ENCODE measurements around the gene WDR31.

Gene WDR31

DNA sequence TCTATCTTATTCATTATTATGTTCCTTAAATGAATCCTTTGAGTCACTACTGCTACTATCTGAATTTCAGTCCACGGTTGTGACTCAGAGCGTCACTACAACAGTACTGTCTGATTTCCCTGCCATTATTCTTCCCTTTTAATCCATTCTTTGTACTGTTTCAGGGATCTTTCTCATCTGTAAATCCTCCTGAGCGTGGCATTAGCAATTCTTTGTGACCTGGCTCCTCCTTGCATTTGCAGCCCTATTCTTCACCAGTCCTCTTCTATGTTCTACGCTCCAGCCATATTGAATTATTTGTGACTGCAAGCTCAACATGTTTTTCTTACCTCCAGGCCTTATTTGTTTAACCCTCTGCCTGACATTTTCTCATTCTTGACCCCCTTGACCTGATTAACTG is 58.7 kb downstream of the WDR31 start:
- H3K9me3 ChIP-seq (ENCODE audit: control insufficient read depth in 1 of 2, low read length in 2 of 2): no peaks in the 10 kb centered on the region
- peaks cover 54 to 61% of the 10 kb centered on the region in 2 donors for H3K36me3 ChIP-seq (ENCODE audit: control insufficient read depth in 1 of 2, insufficient read depth in 2 of 2, low read length in 2 of 2)
- no peak overlapping the region for H3K27ac ChIP-seq (ENCODE audit: low read length)
- H3K27me3 ChIP-seq (ENCODE audit: low read depth, low read length): no peaks in the 10 kb centered on the region
- peaks cover 0 to 8% of the 10 kb centered on the region in 2 donors for H3K4me1 ChIP-seq (ENCODE audit: control insufficient read depth in 1 of 2, insufficient read depth in 2 of 2, low read length in 2 of 2)
- no peak overlapping the region for H3K4me3 ChIP-seq (ENCODE audit: low read depth in 1 of 2, low read length in 2 of 2)

DNA sequence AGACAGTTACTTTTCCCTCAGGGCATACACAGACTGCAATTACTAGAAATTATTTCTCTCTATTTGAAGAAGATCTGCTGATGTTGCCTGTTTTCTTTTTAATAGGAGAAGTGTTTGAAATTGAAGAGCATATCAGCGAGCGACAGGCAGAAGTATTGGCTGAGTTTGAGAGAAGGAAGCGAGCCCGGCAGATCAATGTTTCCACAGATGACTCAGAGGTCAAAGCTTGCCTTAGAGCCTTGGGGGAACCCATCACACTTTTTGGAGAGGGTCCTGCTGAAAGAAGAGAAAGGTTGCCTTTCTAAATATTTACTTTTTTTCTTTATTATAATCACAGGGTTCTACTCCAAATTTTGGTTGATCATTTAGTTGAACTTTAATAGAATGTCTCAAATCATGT is 61.2 kb downstream of the WDR31 start:
- Histone ChIP-seq H3K27me3 (ENCODE audit: low read depth, low read length) (no peaks in the 10 kb centered on the region), H3K36me3 (ENCODE audit: control insufficient read depth in 1 of 2, insufficient read depth in 2 of 2, low read length in 2 of 2) (peaks cover 37 to 49% of the 10 kb centered on the region in 2 donors), H3K9me3 (ENCODE audit: control insufficient read depth in 1 of 2, low read length in 2 of 2) (no peaks in the 10 kb centered on the region), H3K4me1 (ENCODE audit: control insufficient read depth in 1 of 2, insufficient read depth in 2 of 2, low read length in 2 of 2) (peaks cover 5 to 18% of the 10 kb centered on the region in 2 donors), H3K27ac (ENCODE audit: low read length) (no peak overlapping the region), H3K4me3 (ENCODE audit: low read depth in 1 of 2, low read length in 2 of 2) (no peak overlapping the region)

DNA sequence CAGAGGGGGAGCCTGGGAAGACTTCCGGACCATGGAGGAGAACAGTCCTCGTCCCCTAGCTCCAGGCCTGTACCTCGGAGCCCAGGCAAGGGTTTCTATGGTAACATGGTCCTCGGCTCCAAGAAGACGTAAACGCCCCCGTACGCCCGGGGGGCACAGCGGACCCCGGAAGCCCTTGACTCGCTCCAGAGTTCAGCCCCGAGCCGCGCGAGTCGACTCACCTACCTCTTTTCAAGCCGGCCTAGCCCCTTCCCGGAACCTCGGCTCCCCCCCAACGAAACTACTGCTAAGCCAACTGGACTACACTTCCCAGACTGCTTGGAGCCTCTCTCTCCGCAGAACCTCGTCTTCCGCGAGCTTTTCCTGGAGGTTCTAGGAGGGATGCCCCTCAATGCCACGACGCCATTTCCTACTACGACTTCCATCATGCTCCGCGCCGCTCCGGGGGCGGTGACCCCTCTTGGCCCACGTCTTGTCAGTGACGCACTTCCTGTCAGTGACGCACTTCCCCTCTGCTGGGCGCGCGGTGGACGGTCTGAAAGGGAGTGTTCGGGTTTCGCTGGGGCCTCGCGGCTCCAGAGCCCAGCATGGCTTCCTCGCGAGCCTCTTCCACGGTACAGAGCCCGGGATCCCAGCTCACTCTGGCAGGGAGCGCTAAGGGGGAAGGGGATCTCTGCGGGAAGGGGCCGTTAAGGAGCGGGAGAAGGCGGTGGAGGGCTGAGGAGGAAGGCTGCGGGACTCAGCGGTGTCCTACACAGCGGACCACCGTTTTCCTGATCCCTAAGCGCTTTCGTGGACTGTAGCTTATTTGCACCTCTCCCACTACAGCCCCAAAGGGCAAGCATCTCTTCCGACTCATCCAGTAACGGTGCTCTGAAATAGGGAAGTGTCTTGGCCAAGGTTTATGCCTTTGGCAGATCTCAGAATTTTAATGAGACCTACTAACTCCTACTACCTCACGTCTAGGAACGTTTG is 64.6 kb downstream of the WDR31 start, which contains the start of the genes CDC26 and PRPF4:
TSS of gene CDC26 (minus strand) at position 416 of the 975 bp plus-strand sequence. CDS start 3,065 bp downstream, outside the sequence.
TSS of gene PRPF4 (plus strand) at position 502 of the 975 bp plus-strand sequence. CDS start at position 588, 86 bp downstream.
- H3K36me3 ChIP-seq (ENCODE audit: control insufficient read depth in 1 of 2, insufficient read depth in 2 of 2, low read length in 2 of 2): peaks cover 34 to 35% of the 10 kb centered on the region in 2 donors
- peak within 1 kb of the TSS; percentile 98 for H3K27ac ChIP-seq (ENCODE audit: low read length)
- no peaks in the 10 kb centered on the region for H3K27me3 ChIP-seq (ENCODE audit: low read depth, low read length)
- H3K4me3 ChIP-seq (ENCODE audit: low read depth in 1 of 2, low read length in 2 of 2): peak within 1 kb of the TSS; percentile 79 to 100
- H3K9me3 ChIP-seq (ENCODE audit: control insufficient read depth in 1 of 2, low read length in 2 of 2): no peaks in the 10 kb centered on the region
- peaks cover 9 to 20% of the 10 kb centered on the region in 2 donors for H3K4me1 ChIP-seq (ENCODE audit: control insufficient read depth in 1 of 2, insufficient read depth in 2 of 2, low read length in 2 of 2)

DNA sequence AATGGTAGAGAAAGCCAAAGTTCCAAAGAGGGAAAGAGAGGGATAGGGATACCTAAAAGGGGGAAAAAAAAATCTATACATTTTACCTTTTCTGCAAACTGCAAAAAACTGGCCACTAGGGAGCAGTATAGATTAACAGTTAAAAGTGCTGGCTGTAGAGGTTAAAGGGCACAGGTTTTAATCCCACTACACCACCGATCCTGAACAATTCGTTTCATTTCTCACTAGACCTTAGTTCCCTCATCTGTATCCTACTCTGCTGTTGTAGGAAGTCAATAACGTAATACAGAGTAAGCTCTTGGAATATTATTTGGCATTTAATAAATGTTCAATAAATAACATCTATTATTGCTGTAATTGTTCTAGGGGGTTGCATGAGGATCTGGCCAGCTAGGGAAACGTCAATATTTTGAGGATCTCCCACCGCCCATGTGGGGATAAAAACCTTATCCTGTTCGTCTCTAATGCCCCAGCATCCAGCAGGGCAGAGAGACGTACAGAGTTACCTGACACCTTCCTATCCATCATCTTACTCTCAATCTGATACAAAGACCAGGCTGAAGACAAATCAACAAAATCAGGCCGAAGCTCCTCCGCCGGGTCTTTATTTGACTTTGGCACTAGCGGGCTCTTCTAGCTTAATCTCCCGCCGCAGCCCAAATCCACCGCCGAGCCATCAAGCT is 65.5 kb downstream of the WDR31 start:
- peak overlapping the region; percentile 98 for H3K27ac ChIP-seq (ENCODE audit: low read length)
- H3K4me1 ChIP-seq (ENCODE audit: control insufficient read depth in 1 of 2, insufficient read depth in 2 of 2, low read length in 2 of 2): peaks cover 9 to 20% of the 10 kb centered on the region in 2 donors
- peak overlapping the region; percentile 79 to 100 for H3K4me3 ChIP-seq (ENCODE audit: low read depth in 1 of 2, low read length in 2 of 2)
- H3K27me3 ChIP-seq (ENCODE audit: low read depth, low read length): no peaks in the 10 kb centered on the region
- H3K36me3 ChIP-seq (ENCODE audit: control insufficient read depth in 1 of 2, insufficient read depth in 2 of 2, low read length in 2 of 2): peaks cover 34% of the 10 kb centered on the region in 2 donors
- no peaks in the 10 kb centered on the region for H3K9me3 ChIP-seq (ENCODE audit: control insufficient read depth in 1 of 2, low read length in 2 of 2)

DNA sequence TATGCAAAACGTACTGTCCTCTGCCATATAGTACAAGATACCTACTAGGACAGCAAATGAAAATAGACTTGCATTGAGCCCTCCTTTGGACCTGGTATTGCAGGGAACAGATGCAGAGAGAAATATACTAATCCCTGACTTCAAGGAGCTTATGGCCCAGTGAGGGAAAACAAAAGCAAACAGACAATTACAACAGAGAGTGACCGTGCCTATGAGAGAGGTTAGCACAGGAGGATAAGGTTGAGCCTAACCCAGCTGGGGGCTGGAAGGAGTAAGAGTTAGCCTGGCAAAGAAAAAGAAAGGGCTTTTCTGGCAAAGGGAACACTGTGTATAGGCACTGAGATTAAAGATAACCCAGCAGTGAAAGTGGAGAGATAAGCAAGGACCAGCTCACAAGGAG is 70.2 kb downstream of the WDR31 start:
- H3K27me3 ChIP-seq (ENCODE audit: low read depth, low read length): no peaks in the 10 kb centered on the region
- peaks cover 44 to 53% of the 10 kb centered on the region in 2 donors for H3K36me3 ChIP-seq (ENCODE audit: control insufficient read depth in 1 of 2, insufficient read depth in 2 of 2, low read length in 2 of 2)
- H3K4me1 ChIP-seq (ENCODE audit: control insufficient read depth in 1 of 2, insufficient read depth in 2 of 2, low read length in 2 of 2): peaks cover 8 to 9% of the 10 kb centered on the region in 2 donors
- no peak overlapping the region for H3K27ac ChIP-seq (ENCODE audit: low read length)
- H3K9me3 ChIP-seq (ENCODE audit: control insufficient read depth in 1 of 2, low read length in 2 of 2): no peaks in the 10 kb centered on the region
- H3K4me3 ChIP-seq (ENCODE audit: low read depth in 1 of 2, low read length in 2 of 2): no peak overlapping the region

DNA sequence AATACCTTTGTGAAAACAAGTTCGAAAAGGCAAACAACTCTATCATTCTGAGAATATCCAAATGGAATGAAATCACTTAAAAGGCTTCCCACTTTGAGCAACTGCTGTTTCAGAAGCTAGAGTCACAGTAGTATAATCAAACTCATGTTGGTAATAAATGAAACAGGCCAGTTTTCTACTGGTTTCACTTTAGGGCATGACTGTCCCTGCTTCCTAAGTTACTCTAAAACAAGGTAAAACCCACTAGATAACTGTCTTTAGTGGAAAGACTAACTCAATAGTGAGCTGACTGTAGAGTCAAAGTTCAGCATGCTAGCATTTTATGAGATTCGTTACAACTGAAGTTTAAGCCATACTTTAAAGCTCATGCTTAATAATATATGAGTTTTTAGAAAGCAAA is 70.7 kb downstream of the WDR31 start:
- Histone ChIP-seq H3K27me3 (ENCODE audit: low read depth, low read length) (no peaks in the 10 kb centered on the region), H3K4me3 (ENCODE audit: low read depth in 1 of 2, low read length in 2 of 2) (no peak overlapping the region), H3K9me3 (ENCODE audit: control insufficient read depth in 1 of 2, low read length in 2 of 2) (no peaks in the 10 kb centered on the region), H3K27ac (ENCODE audit: low read length) (no peak overlapping the region), H3K4me1 (ENCODE audit: control insufficient read depth in 1 of 2, insufficient read depth in 2 of 2, low read length in 2 of 2) (peaks cover 7 to 9% of the 10 kb centered on the region in 2 donors), H3K36me3 (ENCODE audit: control insufficient read depth in 1 of 2, insufficient read depth in 2 of 2, low read length in 2 of 2) (peaks cover 44 to 55% of the 10 kb centered on the region in 2 donors)

DNA sequence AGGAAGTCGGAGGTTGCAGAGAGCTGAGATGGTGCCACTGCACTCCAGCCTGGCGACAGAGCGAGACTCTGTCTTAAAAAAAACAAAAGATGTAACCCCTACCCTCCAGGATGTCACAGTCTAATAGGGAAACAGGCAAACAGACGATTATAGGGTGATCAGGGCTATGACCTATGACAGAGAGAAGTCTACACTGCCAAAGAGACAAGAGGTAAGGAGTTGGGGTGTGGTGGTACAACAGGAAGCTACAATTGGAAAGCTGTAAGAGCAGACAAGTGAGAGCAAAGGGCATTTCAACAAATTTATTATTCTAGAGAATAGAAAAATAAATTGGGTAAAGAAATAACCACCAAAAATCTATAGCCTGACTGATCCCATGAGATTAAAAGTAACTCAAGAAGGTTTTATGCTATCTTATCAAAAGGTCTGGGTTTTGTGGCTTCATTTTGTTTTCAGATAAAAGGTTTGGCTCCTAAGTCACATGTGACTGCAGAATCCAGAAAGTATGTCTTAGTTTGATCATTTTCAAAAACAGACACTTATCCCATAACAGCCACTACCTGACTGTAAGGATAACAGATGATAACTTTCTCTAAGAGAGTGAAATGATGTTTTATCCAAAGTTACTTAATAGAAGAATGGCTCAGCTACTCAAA is 72.0 kb downstream of the WDR31 start:
- Histone ChIP-seq H3K27me3 (ENCODE audit: low read depth, low read length) (no peaks in the 10 kb centered on the region), H3K27ac (ENCODE audit: low read length) (no peak overlapping the region), H3K4me3 (ENCODE audit: low read depth in 1 of 2, low read length in 2 of 2) (no peak overlapping the region), H3K4me1 (ENCODE audit: control insufficient read depth in 1 of 2, insufficient read depth in 2 of 2, low read length in 2 of 2) (no peaks in the 10 kb centered on the region), H3K36me3 (ENCODE audit: control insufficient read depth in 1 of 2, insufficient read depth in 2 of 2, low read length in 2 of 2) (peaks cover 41 to 57% of the 10 kb centered on the region in 2 donors), H3K9me3 (ENCODE audit: control insufficient read depth in 1 of 2, low read length in 2 of 2) (no peaks in the 10 kb centered on the region)

DNA sequence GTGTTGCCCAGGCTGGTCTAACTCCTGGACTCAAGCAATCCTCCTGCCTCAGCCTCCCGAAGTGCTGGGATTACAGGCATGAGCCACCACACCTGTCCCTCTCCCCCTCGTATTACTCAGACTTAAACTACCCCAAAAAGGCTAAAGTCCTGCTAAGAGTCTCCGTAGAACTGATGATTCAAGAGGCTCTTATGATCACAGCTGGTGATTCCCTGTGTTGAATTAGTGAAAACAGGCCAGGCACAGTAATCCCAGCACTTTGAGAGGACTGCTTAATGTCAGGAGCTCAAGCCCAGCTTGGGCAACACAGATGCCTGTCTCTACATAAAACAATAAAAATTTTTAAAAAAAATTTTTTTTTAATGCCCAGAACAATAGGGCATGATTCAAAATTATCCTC is 73.9 kb downstream of the WDR31 start:
- Histone ChIP-seq H3K36me3 (ENCODE audit: control insufficient read depth in 1 of 2, insufficient read depth in 2 of 2, low read length in 2 of 2) (peaks cover 27 to 55% of the 10 kb centered on the region in 2 donors), H3K27me3 (ENCODE audit: low read depth, low read length) (no peaks in the 10 kb centered on the region), H3K4me1 (ENCODE audit: control insufficient read depth in 1 of 2, insufficient read depth in 2 of 2, low read length in 2 of 2) (no peaks in the 10 kb centered on the region), H3K4me3 (ENCODE audit: low read depth in 1 of 2, low read length in 2 of 2) (no peak overlapping the region), H3K27ac (ENCODE audit: low read length) (no peak overlapping the region), H3K9me3 (ENCODE audit: control insufficient read depth in 1 of 2, low read length in 2 of 2) (no peaks in the 10 kb centered on the region)
